ENCODE measurements around the gene FAM151B.
"Not testable (repeated sequence)": the region's sequence is repeated elsewhere in the genome, so short reads cannot be mapped to it uniquely, and the experiment has no call there.

FAM151B gene

DNA sequence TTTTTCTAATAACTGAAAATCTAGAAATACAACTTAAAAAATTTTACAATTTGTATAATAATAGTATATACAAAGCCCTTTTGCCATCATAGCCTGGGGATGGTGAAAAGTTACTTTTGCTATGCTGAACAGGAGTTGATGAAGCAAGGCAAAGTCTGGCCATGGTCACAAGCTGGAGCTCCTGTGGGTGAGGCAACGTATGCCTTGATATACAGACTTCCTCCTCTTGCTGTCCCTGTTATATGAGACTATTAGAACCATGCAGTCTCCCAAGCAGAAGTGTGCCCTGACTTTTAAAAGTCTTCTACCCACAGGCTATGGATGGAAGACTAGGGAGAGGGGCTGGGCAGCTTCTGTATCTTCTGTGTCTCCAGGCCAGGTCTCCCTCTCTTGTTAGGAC, 15.7 kb downstream of the FAM151B start:
- DNase-seq (ENCODE audit: low read depth in 2 of 2): no peak

GRCh38 chr5:80504833-80505232, 16.9 kb downstream of the FAM151B start:
- no peak for DNase-seq (ENCODE audit: low read depth in 2 of 2)

DNA sequence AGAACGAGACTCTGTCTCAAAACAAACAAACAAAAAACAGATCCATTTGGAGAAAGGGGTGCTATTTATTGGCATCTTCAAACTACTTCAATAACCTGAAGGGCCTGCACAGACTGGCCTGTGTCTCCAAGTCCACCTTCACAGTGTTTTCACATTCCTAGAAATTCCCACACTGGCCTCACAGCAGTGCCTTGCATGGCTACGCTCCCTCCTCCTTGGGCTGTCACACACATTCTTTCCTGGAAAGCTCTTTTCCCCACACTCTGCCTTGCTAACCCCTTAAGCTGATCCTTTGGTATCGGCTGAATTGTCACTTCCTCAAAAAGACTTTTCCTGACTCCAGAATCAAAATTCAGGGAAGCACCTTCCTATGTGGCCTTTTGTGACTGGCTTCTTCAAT, 19.8 kb downstream of the FAM151B start:
- DNase-seq (ENCODE audit: low read depth in 2 of 2): no peak

GRCh38 chr5:80508844-80509243, 20.9 kb downstream of the FAM151B start:
- DNase-seq (ENCODE audit: low read depth in 2 of 2): no peak

- DNase-seq (ENCODE audit: low read depth in 2 of 2): no peak
Measured at GRCh38 chr5:80509362-80509761, 21.5 kb downstream of the FAM151B start.

DNA sequence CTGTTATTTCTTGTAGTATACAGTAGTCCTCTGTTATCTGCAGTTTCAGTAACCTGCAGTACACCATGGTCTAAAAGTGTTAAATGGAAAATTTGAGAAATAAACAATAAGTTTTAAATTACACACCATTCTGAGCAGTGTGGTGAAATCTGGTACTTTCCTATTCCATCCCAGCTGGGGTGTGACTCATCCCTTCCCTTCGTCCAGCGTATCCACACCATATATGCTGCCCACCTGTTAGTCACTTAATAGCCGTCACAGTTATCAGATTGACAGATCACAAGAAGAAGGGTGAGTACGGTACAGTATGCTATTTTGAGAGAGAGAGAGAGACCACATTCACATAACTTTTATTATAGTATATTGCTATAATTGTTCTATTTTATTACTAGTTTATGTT, 28.9 kb downstream of the FAM151B start:
- no peak for DNase-seq (ENCODE audit: low read depth in 2 of 2)

GRCh38 chr5:80540691-80541090, 52.8 kb downstream of the FAM151B start:
- no peak for DNase-seq (ENCODE audit: low read depth in 2 of 2)

DNA sequence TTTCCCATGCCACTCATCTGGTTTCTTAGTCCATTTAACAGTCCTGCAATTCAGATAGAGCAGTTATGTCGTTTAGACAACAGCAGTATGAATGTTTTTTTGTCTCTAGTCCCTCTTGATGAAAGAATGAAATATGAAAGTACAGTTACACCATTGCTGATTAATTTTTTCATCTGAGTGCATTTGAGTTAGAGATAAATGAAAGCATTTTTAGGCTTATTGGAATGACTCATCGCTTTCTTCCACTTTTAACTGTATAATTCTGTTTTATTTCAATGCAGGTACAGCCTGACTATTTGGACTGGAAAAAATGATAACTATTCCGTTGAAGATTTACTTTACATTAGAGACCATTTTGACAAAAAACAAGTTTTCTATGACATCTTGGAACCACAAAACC, 53.5 kb downstream of the FAM151B start:
- no peak for DNase-seq (ENCODE audit: low read depth in 2 of 2)

DNA sequence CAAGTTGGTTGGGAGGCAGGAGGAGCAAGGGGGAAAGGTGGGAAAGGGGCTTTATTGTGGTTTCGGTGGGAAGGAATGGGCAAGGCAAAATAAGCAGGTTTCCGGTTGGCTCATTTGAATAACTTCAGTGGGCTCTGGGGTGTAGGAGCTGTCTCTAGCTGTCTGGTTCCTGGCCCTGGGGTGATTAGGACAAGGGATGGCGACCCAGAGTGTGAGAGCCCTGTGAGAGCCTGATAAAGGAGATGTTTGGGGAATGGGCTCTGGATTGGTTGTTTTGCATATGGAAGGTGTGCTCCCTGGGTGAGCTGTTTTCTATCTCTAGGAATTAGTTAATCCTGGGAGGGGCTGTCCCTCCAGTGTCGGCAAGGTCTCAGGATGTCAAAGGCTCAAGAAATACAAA, 66.7 kb downstream of the FAM151B start:
- DNase-seq (ENCODE audit: low read depth in 2 of 2): no peak

DNA sequence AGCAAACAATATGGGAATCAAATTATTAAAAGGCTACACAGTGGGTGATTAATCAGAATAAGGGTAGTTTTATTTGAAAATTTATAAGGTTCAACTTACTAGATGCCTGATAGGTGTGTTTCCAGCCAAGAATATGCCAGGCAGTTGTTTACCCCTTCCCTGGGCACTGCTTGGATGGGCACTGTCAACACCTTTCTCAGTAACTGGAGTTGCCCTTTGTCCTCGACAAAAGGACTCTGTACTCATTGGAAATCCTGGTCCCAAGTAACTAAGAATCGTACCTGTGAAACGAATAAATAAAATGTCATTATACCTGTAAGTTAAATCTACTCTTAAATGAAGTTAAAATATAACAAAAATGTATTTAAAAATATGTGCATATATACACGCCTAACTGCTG, 67.2 kb downstream of the FAM151B start:
- DNase-seq (ENCODE audit: low read depth in 2 of 2): no peak

GRCh38 chr5:80559244-80559643, 71.3 kb downstream of the FAM151B start:
- no peak for DNase-seq (ENCODE audit: low read depth in 2 of 2)

DNA sequence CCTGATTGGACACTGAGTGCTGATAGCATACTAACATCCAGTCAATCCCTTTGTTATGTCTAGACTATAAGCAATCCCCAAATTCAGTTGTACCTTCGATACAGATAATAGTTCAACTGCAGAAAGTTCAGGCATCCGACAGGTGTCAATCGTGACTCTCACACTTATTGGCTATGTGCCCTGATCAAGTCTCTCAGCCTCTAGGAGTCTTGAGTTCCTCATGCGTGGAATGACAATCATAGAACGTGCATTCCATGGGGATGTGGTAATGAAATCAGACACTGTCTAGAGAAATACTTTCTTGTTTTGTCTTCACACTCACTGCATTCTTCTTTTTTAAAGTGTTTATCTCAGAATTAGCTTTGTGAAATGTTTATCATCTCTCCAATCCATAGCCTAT, 77.4 kb downstream of the FAM151B start:
- DNase-seq (ENCODE audit: low read depth in 2 of 2): no peak

- DNase-seq (ENCODE audit: low read depth in 2 of 2): no peak
Measured at GRCh38 chr5:80566711-80567259, 78.9 kb downstream of the FAM151B start.

DNA sequence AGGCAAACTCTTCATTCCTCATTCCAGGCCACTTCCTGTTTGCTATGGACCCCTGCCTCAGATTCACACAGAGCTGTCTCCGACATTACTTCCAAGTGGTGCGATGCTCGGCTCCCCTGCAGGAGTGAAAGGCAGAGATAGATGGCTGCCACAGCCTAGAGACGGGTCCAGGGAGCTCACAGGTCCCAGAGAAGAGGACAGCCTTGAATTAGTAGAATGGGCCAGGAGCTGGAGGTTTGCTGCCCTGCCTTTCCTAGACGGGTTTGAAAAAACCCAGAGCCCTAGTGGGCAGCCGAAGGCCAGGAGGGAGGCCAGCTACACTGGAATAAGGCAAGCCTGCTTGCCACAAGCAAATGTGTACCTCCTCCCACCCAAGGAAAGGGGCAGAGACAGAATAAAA, 80.4 kb downstream of the FAM151B start:
- no peak for DNase-seq (ENCODE audit: low read depth in 2 of 2)

GRCh38 chr5:80569086-80569960, 81.4 kb downstream of the FAM151B start:
- no peak for DNase-seq (ENCODE audit: low read depth in 2 of 2)

GRCh38 chr5:80569961-80570786, 82.3 kb downstream of the FAM151B start, which contains the start of gene ANKRD34B:
Gene ANKRD34B (minus strand): TSS chr5:80570280. CDS start chr5:80560019, 10,261 bp downstream.
- no peak for DNase-seq (ENCODE audit: low read depth in 2 of 2)

DNA sequence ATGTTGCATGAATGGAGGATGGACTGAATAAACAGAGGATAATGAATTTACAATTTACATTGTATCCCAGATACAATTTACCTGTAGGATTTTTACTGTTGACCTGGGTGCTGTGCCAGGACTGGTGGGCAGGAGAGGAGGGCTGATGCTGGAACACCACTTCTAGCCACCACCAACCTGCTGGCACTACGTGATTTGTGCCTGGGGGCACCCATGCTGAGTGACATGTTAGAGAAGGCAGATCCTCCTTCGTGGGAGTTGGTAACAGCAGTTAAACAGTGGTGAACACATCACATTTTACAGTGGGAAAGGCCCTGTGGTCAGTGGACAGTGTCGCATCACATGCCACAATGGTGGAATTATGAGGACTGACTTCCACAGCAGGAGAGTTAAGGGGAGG, 85.2 kb downstream of the FAM151B start:
- no peak for DNase-seq (ENCODE audit: low read depth in 2 of 2)

GRCh38 chr5:80576383-80576782, 88.5 kb downstream of the FAM151B start:
- no peak for DNase-seq (ENCODE audit: low read depth in 2 of 2)

DNA sequence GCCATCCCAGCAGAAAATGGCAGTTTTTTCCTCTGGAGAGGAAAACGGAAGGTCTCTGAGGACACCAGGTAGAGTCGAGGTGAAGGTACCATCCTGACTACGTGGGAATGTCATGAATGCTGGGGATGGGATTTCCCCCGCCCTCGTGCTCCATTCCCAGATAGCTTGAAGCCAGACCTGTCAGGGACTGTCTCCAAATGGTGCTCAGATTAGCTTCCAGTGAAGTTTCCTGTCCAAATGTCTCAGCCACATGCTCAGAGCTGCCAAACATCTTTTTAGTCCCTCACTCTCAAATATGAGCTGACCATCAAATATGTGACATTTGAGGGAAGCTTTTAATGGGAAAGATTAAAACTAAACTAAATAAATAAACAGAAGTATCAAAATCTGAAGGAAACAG, 89.8 kb downstream of the FAM151B start:
- no peak for DNase-seq (ENCODE audit: low read depth in 2 of 2)

DNA sequence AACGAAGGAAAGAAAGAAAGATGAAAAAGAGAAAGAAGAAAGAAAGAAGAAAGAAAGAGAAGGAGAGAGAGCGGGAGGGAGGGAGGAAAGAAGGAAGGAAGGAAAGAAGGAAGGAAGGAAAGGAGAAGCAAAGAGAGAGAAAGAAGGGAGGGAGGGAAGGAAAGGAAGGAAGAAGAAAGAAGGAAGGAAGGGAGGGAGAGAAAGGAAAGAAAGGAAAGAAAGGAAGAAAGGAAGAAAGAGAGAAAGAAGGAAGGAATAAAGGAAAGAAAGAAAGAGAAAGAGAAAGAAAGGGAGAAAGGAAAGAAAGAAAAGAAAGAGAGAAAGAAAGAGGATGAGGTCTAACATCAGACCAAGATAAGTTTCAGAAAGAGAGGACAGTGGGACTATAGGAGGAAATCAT, 91.2 kb downstream of the FAM151B start:
- DNase-seq (ENCODE audit: low read depth in 2 of 2): no peak

- DNase-seq (ENCODE audit: low read depth in 2 of 2): not testable (repeated sequence)
Measured at GRCh38 chr5:80580291-80580690, 92.4 kb downstream of the FAM151B start.

GRCh38 chr5:80584770-80585169, 96.9 kb downstream of the FAM151B start:
- DNase-seq (ENCODE audit: low read depth in 2 of 2): no peak
